ENCODE data around the gene TRIO. TPM values are rescaled to one million over a fixed set of nuclear protein-coding genes. Genes with fewer than 3 reads are reported as not detected.
A peak's percentile ranks its signal among the peaks of the same experiment; 100 is the strongest.

Gene TRIO
- total RNA-seq, 1 experiment from 2014 or later = 211 TPM

DNA sequence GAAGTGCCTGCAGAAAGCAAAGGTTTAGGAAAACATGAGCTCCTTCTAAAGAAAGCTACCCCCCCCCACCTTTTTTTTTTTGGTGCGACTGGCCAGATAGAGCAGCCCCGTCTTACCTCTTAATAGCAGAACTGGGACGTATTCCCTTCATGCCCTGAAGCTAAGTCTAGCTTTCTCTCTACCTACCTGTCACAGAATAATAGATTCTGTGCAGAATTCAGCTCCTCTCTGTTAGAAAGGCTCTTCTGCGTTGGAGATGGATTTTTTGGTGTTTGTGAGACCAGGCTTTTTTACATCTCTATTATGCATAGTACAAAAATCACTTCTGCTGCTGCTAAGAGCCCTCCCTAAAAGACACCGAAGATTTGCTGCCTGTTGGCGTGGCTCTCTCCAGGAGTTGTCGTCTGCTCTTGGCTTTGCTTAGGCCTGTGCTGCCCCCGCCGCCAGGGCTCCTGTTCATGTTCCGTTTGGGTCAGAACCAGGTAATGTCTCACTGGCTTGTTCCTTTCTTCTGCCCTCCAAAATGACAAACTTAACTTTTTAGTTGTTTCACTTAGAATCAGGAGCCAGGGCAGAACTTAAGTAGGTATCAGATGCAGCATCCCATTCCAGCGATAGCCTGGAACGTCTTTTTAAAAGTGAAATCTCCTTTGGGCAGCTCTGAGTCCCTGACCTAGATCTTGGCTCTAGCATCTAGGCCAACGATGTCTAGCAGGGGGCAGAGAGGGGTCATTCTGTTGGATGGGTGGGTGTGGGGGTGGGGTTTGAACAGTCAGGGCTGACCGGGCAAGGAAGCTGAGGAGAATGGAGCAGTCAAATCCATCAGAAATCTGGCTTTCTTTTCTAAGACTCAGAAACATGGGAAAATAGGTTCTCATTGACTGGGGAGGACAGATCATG is 2.5 kb downstream of the TRIO start:
- Histone ChIP-seq H3K9me3 (ENCODE audit: low read length) (no peaks in the 10 kb centered on the region), H3K4me1 (ENCODE audit: insufficient read depth, low read length) (peaks cover 49% of the 10 kb centered on the region), H3K4me2 (ENCODE audit: low read length) (peak overlapping the region; percentile 93), H3K27ac (ENCODE audit: low read length) (peak overlapping the region; percentile 89), H3F3A (ENCODE audit: low read length, unreplicated experiment) (no peaks in the 10 kb centered on the region), H3K79me2 (ENCODE audit: low read length) (peaks cover 81% of the 10 kb centered on the region), H3K9me2 (replicated peaks; ENCODE audit: low read length) (no peaks in the 10 kb centered on the region), H3K36me3 (ENCODE audit: low read depth, low read length) (peaks cover 6% of the 10 kb centered on the region; the same call in 1 of the 2 replicates), H3K27me3 (ENCODE audit: low read length) (no peaks in the 10 kb centered on the region), H3K4me3 (ENCODE audit: low read length) (peak overlapping the region; percentile 98), H3K9ac (ENCODE audit: low read length) (peak overlapping the region; percentile 98), H4K20me1 (ENCODE audit: low read length) (peaks cover 55% of the 10 kb centered on the region), H2AFZ (ENCODE audit: low read length) (no peak overlapping the region)
- ATAC-seq = no peak
- peak; percentile 27 for DNase-seq
- CTCF ChIA-PET = interaction anchor here (0.6 to 1.4 kb wide), 3 partner anchors 124 to 168 kb away, joined by 3 to 4 read pairs (median 3); no protein-coding TSS in a partner anchor
- intact Hi-C loops (cut with micrococcal nuclease) = loop anchor here (2.0 kb wide), 2 partner anchors 45 to 135 kb away; no protein-coding TSS in a partner anchor
- POLR2A ChIA-PET (ENCODE audit: unreplicated experiment) = interaction anchor here (0.6 to 1.2 kb wide), 10 partner anchors 8 to 222 kb away, joined by 3 to 10 read pairs (median 5); no protein-coding TSS in a partner anchor
- no TSS peak for BruUV-seq (replicated peaks)
- TF ChIP-seq, protein P1, sequence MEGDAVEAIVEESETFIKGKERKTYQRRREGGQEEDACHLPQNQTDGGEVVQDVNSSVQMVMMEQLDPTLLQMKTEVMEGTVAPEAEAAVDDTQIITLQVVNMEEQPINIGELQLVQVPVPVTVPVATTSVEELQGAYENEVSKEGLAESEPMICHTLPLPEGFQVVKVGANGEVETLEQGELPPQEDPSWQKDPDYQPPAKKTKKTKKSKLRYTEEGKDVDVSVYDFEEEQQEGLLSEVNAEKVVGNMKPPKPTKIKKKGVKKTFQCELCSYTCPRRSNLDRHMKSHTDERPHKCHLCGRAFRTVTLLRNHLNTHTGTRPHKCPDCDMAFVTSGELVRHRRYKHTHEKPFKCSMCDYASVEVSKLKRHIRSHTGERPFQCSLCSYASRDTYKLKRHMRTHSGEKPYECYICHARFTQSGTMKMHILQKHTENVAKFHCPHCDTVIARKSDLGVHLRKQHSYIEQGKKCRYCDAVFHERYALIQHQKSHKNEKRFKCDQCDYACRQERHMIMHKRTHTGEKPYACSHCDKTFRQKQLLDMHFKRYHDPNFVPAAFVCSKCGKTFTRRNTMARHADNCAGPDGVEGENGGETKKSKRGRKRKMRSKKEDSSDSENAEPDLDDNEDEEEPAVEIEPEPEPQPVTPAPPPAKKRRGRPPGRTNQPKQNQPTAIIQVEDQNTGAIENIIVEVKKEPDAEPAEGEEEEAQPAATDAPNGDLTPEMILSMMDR (conservative IDR thresholded peaks at IDR 0.05; ENCODE audit: low read depth, low read length) = no peak
- TF ChIP-seq EZH2 (IDR thresholded peaks at IDR 0.05; ENCODE audit: low read length, unreplicated experiment) = no peak
- TF ChIP-seq EZH2phosphoT487 (IDR thresholded peaks at IDR 0.05; ENCODE audit: borderline replicate concordance, low read length) = no peak

DNA sequence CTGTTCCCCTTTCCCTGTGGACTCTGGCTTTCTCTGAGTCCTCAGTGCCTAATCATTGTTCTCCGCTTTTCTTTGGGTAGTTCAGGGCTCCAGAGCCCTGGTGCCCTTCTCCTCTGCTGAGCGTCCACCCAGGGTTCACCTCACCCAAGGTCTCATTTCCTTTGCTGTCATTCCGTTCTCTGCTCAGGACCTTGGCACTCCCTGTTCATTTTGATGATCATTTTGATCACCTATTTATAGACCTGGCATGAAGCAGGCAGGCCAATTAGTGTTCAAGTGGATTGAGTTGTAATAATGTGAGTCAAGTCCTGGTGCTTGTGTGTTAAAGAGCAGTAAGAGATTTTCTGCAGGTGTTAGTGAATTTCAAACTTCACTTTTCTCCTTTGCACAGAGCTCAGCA is 3.6 kb downstream of the TRIO start:
- no TSS peak for BruUV-seq (replicated peaks)
- peak; percentile 29 for DNase-seq
- intact Hi-C loops (cut with micrococcal nuclease) = no loop called here
- CTCF ChIA-PET = no interaction called here
- Histone ChIP-seq H3K9ac (ENCODE audit: low read length) (peak overlapping the region; percentile 98), H3K9me3 (ENCODE audit: low read length) (no peaks in the 10 kb centered on the region), H3K36me3 (ENCODE audit: low read depth, low read length) (peaks cover 12% of the 10 kb centered on the region; the same call in 1 of the 2 replicates), H3K4me2 (ENCODE audit: low read length) (peak overlapping the region; percentile 93), H3K27ac (ENCODE audit: low read length) (peak overlapping the region; percentile 2; the same call in 1 of the 2 replicates), H2AFZ (ENCODE audit: low read length) (no peak overlapping the region), H3K27me3 (ENCODE audit: low read length) (no peaks in the 10 kb centered on the region), H3F3A (ENCODE audit: low read length, unreplicated experiment) (no peaks in the 10 kb centered on the region), H3K4me3 (ENCODE audit: low read length) (peak overlapping the region; percentile 98), H4K20me1 (ENCODE audit: low read length) (peaks cover 65% of the 10 kb centered on the region), H3K4me1 (ENCODE audit: insufficient read depth, low read length) (peaks cover 51% of the 10 kb centered on the region), H3K9me2 (replicated peaks; ENCODE audit: low read length) (no peaks in the 10 kb centered on the region), H3K79me2 (ENCODE audit: low read length) (peaks cover 91% of the 10 kb centered on the region)
- POLR2A ChIA-PET (ENCODE audit: unreplicated experiment) = no interaction called here
- no peak for TF ChIP-seq EZH2 (IDR thresholded peaks at IDR 0.05; ENCODE audit: low read length, unreplicated experiment)
- TF ChIP-seq, protein P1 (conservative IDR thresholded peaks at IDR 0.05; ENCODE audit: low read depth, low read length) = no peak
- TF ChIP-seq EZH2phosphoT487 (IDR thresholded peaks at IDR 0.05; ENCODE audit: borderline replicate concordance, low read length) = no peak
- ATAC-seq = no peak
